AG10803 (cell line): Measurements from ENCODE around the gene CGAS.
A peak's percentile ranks its signal among the peaks of the same experiment; 100 is the strongest.
"Not testable (repeated sequence)": the region's sequence is repeated elsewhere in the genome, so short reads cannot be mapped to it uniquely, and the experiment has no call there.

Experiments
- DNase-seq: peaks from one replicate; pipeline ENCODE4 v3.0.0; 2010; ENCODE audit warnings: low read depth
- H3K4me3 ChIP-seq: 2 replicates; pipeline ENCODE4 v1.5.1; 2011; ENCODE audit warnings: mild to moderate bottlenecking, low read length, control low read depth
- TF ChIP-seq, protein P1 (sequence below): conservative IDR thresholded peaks from 2 replicates; pipeline ENCODE4 v1.5.1; 2011; ENCODE audit warnings: mild to moderate bottlenecking, low read length, control low read depth, inconsistent platforms

The CGAS gene

DNA sequence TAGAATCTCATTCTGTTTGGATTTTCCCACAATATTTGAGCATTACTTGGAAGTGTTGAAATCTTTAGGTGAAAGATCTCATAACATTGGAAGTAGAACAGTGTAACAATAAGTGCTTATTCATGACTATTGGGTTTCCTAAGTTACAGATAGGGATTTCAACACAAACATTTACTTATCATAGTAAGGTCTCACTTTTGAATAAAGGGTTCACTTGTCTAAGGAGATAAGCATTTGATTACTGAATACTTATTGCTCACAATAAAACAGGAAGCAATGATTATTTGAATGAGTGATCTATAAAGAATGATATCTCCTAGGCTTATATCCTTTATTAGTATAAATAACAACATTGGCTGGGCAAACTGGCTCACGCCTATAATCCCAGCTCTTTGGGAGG lies 42.7 kb downstream of the CGAS start:
- TF ChIP-seq, protein P1, sequence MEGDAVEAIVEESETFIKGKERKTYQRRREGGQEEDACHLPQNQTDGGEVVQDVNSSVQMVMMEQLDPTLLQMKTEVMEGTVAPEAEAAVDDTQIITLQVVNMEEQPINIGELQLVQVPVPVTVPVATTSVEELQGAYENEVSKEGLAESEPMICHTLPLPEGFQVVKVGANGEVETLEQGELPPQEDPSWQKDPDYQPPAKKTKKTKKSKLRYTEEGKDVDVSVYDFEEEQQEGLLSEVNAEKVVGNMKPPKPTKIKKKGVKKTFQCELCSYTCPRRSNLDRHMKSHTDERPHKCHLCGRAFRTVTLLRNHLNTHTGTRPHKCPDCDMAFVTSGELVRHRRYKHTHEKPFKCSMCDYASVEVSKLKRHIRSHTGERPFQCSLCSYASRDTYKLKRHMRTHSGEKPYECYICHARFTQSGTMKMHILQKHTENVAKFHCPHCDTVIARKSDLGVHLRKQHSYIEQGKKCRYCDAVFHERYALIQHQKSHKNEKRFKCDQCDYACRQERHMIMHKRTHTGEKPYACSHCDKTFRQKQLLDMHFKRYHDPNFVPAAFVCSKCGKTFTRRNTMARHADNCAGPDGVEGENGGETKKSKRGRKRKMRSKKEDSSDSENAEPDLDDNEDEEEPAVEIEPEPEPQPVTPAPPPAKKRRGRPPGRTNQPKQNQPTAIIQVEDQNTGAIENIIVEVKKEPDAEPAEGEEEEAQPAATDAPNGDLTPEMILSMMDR: no peak
- DNase-seq: no peak
- no peak overlapping the region for H3K4me3 ChIP-seq

DNA sequence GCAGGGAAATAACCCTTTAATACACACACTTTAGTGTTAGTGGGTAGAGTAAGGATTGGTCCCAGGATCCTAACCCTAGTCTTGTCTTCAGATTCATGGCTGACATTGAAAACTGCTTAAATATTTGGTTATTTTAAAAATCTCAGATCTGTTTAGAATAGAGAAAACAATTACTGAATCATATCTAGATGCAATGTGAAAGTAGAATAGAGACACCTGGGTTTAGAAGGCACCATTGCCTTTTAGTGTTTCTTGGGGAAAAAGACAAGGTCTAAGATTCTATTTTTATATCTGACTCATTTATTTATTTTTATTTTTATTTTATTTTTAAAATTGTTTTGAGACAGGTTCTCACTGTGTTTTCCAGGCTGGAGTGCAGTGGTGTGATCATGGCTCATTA lies 51.4 kb downstream of the CGAS start:
- DNase-seq: no peak
- no peak overlapping the region for H3K4me3 ChIP-seq
- TF ChIP-seq, protein P1: no peak

DNA sequence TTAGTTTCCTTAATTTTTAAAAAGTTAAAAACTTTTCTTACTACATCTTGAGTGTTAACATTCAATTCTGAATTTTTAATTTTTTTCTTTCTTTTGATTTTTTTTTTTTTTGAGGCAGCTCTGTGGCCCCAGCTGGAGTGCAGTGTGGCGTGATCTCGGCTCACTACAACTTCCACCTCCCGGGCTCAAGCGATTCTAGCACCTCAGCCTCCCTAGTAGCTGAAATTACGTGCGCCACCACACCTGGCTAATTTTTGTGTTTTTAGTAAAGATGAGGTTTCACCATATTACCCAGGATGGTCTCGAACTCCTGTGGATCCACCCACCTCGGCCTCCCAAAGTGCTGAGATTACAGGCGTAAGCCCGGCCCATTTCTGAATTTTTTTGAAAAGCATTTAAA lies 56.2 kb downstream of the CGAS start:
- TF ChIP-seq, protein P1: no peak
- DNase-seq: no peak
- no peak overlapping the region for H3K4me3 ChIP-seq

DNA sequence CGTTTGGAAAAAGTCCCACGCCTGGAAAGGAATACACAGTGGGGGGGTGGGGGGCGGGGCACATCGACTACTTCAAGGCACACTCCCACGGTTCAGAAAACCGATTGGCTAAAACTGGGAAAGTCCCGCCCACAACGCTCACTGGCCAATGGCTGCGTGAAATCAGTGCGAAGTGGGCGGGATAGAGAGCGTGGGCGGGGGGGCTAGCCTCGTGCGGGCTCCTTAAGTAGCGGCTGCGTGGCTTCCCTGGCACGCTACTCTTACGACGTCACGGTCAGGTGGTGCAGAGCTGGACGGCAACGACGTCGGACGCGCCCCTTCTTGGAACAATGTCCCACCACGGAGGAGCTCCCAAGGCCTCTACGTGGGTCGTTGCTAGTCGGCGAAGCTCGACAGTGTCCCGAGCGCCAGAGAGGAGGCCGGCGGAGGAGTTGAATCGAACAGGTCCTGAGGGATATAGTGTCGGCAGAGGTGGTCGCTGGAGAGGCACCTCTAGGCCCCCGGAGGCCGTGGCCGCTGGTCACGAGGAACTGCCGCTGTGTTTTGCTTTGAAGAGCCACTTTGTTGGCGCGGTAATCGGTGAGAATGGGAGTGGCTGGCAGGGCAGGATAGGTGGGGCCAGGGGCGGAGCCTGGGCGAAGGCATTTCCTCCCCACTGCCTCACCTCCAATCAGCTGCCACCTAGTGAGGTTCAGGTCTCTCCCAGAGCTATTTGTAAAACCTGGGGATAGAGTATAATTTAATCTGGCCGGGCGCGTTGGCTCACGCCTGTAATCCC lies 57.3 kb downstream of the CGAS start, which contains the start of gene DDX43:
Gene DDX43 (plus strand): TSS at position 252 of the 778 bp plus-strand sequence. CDS start 78 bp downstream, at position 330.
- DNase-seq: peak; percentile 80
- H3K4me3 ChIP-seq: peak within 1 kb of the TSS; percentile 53
- TF ChIP-seq, protein P1: no peak

DNA sequence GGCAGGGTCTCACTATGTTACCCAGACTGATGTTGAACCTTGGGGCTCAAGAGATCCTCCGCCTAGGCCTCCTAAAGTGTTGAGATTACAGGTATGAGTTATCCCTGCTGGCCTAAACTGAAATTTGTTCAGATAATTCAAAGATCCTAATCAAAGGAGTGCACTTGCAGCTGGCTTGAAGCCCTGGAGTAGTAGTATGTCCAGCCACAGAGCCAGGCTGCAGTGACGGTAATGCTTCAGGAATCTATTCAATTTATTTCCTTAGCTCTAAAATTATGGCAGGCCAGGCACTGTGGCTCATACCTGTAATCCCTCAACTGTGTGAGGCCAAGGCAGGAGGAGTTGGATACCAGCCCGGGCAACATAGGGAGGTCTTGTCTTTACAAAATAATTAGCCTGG lies 58.8 kb downstream of the CGAS start:
- H3K4me3 ChIP-seq: no peak overlapping the region
- TF ChIP-seq, protein P1: no peak
- no peak for DNase-seq

DNA sequence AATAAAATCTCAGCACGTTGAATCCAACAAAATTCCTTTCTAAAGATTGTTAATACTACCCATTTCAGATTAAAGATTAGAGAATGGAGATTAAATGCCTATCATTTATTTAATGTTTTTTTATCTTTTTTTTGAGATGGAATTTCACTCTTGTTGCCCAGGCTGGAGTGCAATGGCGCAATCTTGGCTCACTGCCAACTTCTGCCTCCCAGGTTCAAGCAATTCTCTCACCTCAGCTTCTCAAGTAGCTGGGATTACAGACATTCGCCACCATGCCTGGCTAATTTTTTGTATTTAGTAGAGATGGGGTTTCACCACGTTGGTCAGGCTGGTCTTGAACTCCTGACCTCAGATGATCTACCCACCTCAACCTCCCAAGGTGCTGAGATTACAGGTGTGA lies 59.9 kb downstream of the CGAS start:
- not testable (repeated sequence) for DNase-seq, H3K4me3 ChIP-seq

DNA sequence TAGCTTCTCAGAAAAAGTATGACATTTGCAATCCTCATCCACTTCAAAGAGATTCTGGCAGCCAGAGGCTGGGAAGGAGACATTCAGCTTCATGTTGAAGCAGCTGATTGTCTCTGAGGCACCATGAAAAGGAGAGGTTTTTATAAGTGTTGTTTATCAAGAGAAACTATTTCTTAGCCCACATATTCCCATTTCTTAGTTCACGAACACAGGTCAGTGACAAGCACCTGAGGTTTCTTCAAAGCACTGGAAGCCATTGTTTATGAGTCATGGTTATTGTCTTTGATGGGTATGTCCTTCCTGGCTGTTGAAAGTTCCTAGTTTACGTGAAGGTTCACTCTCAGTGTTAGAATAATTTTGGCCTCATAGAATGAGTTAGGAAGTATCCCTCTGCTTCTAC lies 60.4 kb downstream of the CGAS start:
- H3K4me3 ChIP-seq: no peak overlapping the region
- no peak for DNase-seq
- TF ChIP-seq, protein P1: no peak

DNA sequence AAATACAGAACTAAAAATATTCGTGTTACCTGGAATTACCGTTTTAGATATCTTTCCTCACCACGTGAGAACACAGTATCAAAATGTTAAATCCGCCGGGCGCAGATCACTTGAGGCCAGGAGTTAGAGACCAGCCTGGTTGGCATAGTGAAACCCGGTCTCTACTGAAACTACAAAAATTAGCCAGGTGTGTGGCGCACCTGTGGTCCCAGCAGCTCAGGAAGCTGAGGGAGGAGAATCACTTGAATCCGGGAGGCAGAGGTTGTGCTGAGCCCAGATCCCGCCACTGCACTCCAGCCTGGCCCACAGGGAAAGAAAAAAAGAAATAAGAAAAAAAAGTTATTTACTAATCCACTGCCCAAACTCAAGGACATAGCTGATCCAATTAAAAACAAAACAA lies 62.2 kb downstream of the CGAS start:
- no peak for DNase-seq
- TF ChIP-seq, protein P1: no peak
- no peak overlapping the region for H3K4me3 ChIP-seq
